Measurements from ENCODE around the gene CNTN6. TPM values are rescaled to one million over a fixed set of nuclear protein-coding genes. Genes with fewer than 3 reads are reported as not detected.

CNTN6 gene
- total RNA-seq, 4 donors from 2014 or later, result 0.47 TPM; not detected in 3

GRCh38 chr3:1172644-1173043 is 79.8 kb downstream of the CNTN6 start:
- TF ChIP-seq, protein P1, sequence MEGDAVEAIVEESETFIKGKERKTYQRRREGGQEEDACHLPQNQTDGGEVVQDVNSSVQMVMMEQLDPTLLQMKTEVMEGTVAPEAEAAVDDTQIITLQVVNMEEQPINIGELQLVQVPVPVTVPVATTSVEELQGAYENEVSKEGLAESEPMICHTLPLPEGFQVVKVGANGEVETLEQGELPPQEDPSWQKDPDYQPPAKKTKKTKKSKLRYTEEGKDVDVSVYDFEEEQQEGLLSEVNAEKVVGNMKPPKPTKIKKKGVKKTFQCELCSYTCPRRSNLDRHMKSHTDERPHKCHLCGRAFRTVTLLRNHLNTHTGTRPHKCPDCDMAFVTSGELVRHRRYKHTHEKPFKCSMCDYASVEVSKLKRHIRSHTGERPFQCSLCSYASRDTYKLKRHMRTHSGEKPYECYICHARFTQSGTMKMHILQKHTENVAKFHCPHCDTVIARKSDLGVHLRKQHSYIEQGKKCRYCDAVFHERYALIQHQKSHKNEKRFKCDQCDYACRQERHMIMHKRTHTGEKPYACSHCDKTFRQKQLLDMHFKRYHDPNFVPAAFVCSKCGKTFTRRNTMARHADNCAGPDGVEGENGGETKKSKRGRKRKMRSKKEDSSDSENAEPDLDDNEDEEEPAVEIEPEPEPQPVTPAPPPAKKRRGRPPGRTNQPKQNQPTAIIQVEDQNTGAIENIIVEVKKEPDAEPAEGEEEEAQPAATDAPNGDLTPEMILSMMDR (IDR thresholded peaks at IDR 0.05), result no peak
- no peak for TF ChIP-seq POLR2A (IDR thresholded peaks at IDR 0.05)

DNA sequence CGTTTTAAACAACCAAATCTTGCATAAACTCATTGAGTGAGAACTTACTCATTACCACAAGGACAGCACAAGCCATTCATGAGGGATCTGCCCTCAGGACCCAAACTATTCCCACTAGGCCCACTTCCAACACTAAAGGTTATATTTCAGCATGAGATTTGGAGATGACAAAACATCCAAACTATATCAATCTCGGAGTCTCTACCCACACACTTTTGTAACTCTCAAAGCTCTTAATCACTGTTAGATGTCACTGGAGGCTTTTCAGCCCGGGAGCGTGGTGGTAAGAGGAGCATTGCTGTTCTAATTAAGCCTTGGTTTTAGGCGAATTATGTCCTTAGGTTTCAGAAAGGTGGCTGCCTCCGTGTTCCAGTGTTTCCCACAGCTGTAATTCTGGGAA is 86.3 kb downstream of the CNTN6 start:
- DNase-seq, result no peak
- no peak for TF ChIP-seq POLR2A (IDR thresholded peaks at IDR 0.05)
- TF ChIP-seq, protein P1 (IDR thresholded peaks at IDR 0.05), result no peak
- no peaks in the 10 kb centered on the region for H3K4me1 ChIP-seq
- H3K9me3 ChIP-seq, result no peaks in the 10 kb centered on the region
- no peak overlapping the region for H3K27ac ChIP-seq
- no peaks in the 10 kb centered on the region for H3K36me3 ChIP-seq
- no peaks in the 10 kb centered on the region for H3K27me3 ChIP-seq
- no peak overlapping the region for H3K4me3 ChIP-seq

More at GRCh38 chr3:1172644-1173043, 79.8 kb downstream of the CNTN6 start:
- H3K36me3 ChIP-seq, result no peaks in the 10 kb centered on the region
- H3K9me3 ChIP-seq, result no peaks in the 10 kb centered on the region
- DNase-seq, result no peak
- H3K27me3 ChIP-seq, result no peaks in the 10 kb centered on the region
- H3K27ac ChIP-seq, result no peak overlapping the region
- no peaks in the 10 kb centered on the region for H3K4me1 ChIP-seq
- H3K4me3 ChIP-seq, result no peak overlapping the region

DNA sequence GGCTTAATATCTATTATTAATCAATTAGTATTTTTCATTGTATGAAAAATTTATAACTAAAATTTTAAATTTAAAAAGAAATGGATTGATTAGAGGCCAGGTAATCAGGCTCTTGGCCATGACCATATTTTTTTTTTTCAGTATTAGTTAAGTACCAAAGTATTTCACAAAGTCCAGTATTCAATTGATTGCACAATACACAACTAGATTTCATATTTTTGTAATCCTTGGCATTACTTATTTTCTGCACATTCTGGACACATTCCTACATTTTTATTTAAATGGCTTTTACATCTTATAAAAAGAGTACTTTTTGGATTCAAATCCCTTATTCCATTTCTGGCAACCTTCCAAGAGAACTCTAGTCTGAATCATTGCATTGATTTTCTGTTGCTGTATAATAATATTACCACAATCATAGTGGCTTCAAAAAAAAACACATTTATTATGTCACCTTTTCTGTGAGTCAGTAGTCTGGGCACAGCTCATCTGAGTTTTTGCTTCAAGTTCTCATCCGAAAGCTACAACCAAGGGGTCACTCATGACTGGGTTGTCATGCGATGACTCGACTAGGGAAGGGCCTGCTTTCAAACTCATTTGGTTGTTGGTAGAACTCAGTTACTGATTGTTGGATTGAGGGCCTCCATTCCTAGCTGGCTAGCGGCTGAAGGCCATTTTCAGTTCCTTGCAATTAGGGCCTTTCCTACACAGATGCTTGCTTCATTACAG is 90.7 kb downstream of the CNTN6 start:
- H3K4me3 ChIP-seq, result no peak overlapping the region
- H3K36me3 ChIP-seq, result no peaks in the 10 kb centered on the region
- no peaks in the 10 kb centered on the region for H3K9me3 ChIP-seq
- no peak for DNase-seq
- no peaks in the 10 kb centered on the region for H3K27me3 ChIP-seq
- no peak for TF ChIP-seq POLR2A (IDR thresholded peaks at IDR 0.05)
- TF ChIP-seq, protein P1 (IDR thresholded peaks at IDR 0.05), result no peak
- H3K4me1 ChIP-seq, result no peaks in the 10 kb centered on the region
- no peak overlapping the region for H3K27ac ChIP-seq

- H3K36me3 ChIP-seq, result no peaks in the 10 kb centered on the region
- no peaks in the 10 kb centered on the region for H3K9me3 ChIP-seq
- no peaks in the 10 kb centered on the region for H3K4me1 ChIP-seq
- no peak overlapping the region for H3K27ac ChIP-seq
- no peak for DNase-seq
- no peak overlapping the region for H3K4me3 ChIP-seq
- TF ChIP-seq POLR2A (IDR thresholded peaks at IDR 0.05), result no peak
- TF ChIP-seq, protein P1 (IDR thresholded peaks at IDR 0.05), result no peak
- no peaks in the 10 kb centered on the region for H3K27me3 ChIP-seq
Observed at GRCh38 chr3:1190569-1190968, 97.7 kb downstream of the CNTN6 start.

GRCh38 chr3:1191026-1191425 is 98.2 kb downstream of the CNTN6 start:
- Histone ChIP-seq H3K36me3 (no peaks in the 10 kb centered on the region), H3K4me1 (no peaks in the 10 kb centered on the region), H3K4me3 (no peak overlapping the region), H3K27ac (no peak overlapping the region), H3K27me3 (no peaks in the 10 kb centered on the region), H3K9me3 (no peaks in the 10 kb centered on the region)
- no peak for TF ChIP-seq POLR2A (IDR thresholded peaks at IDR 0.05)
- TF ChIP-seq, protein P1 (IDR thresholded peaks at IDR 0.05), result no peak
- no peak for DNase-seq
